PC-3 (cell line): ENCODE results near the gene WWC1.

Source experiments
- CTCF ChIP-seq: fragments of 300-600 bp; sonication (generic); conservative IDR thresholded peaks from 2 replicates; pipeline ENCODE4 v1.5.1; 2017; ENCODE audit warnings: antibody characterized with exemption, low read depth, mild to moderate bottlenecking, low read length
- EZH2 ChIP-seq: fragments of 300-600 bp; sonication (generic); IDR thresholded peaks from one replicate; pipeline ENCODE4 v1.6.1; 2017; ENCODE audit warnings: antibody characterized with exemption, mild to moderate bottlenecking, low read length; ENCODE audit not compliant: unreplicated experiment

- TF ChIP-seq EZH2 (no peak), CTCF (no peak)
Observed at GRCh38 chr5:168374532-168374931, 83.1 kb downstream of the WWC1 start.
